Mammary epithelial cell (primary cell): ENCODE data around the gene CYP19A1.

Experiments
- EZH2 ChIP-seq: IDR thresholded peaks from 2 replicates; pipeline ENCODE4 v1.6.1; 2012; ENCODE audit warnings: low read length, inconsistent platforms, borderline replicate concordance
- TF ChIP-seq, protein P1 (sequence below), 2 donors: IDR thresholded peaks in 1 of 2; conservative IDR thresholded peaks in 1 of 2; 2 replicates each; pipeline ENCODE4 v1.5.1; 2011 to 2012; ENCODE audit warnings: inconsistent platforms in 2 of 2, low read length in 2 of 2, mild to moderate bottlenecking in 2 of 2, control low read depth in 1 of 2, low read depth in 1 of 2; ENCODE audit not compliant: insufficient read depth in 1 of 2; ENCODE audit errors: extremely low read depth in 1 of 2

DNA sequence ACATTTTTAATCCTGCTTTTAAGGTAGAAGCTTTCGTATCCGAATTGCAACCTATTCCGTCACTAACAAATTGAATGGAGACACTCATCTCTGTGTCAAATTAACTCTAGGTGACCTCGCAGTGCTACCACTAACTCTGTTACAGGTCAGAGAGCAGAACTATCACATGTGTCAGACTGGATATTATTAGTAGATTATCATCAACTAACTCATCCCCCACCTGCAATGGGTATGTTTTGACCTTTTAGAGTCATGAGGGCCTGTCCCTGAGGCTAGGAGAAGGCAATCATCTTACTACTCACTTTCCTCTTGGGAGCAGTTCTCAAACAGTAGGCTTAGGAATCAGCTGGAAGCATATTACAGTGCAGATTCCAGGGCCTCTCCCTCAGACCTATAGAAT lies 5.1 kb upstream of the CYP19A1 start:
- TF ChIP-seq, protein P1, sequence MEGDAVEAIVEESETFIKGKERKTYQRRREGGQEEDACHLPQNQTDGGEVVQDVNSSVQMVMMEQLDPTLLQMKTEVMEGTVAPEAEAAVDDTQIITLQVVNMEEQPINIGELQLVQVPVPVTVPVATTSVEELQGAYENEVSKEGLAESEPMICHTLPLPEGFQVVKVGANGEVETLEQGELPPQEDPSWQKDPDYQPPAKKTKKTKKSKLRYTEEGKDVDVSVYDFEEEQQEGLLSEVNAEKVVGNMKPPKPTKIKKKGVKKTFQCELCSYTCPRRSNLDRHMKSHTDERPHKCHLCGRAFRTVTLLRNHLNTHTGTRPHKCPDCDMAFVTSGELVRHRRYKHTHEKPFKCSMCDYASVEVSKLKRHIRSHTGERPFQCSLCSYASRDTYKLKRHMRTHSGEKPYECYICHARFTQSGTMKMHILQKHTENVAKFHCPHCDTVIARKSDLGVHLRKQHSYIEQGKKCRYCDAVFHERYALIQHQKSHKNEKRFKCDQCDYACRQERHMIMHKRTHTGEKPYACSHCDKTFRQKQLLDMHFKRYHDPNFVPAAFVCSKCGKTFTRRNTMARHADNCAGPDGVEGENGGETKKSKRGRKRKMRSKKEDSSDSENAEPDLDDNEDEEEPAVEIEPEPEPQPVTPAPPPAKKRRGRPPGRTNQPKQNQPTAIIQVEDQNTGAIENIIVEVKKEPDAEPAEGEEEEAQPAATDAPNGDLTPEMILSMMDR (conservative IDR thresholded peaks at IDR 0.05 in 1 of 2, IDR thresholded peaks at IDR 0.05 in 1 of 2; ENCODE audit: extremely low read depth in 1 of 2, insufficient read depth in 1 of 2, low read depth in 1 of 2, low read length in 2 of 2): no peak
- no peak for TF ChIP-seq EZH2
